Panc1 (cell line): ENCODE data around the gene LHFPL3. TPM values are rescaled to one million over a fixed set of nuclear protein-coding genes. Genes with fewer than 3 reads are reported as not detected.

ENCODE experiments used
- ATAC-seq: fragments of 200-7000 bp; cut with Tn5 transposase; 2 replicates; pipeline ENCODE4 v1.9.1; 2020; ENCODE audit warnings: mild to moderate bottlenecking, moderate library complexity
- BruUV-seq: library from RNA; stranded (reverse); fragments of 400-500 nt; replicated peaks from 2 replicates; lab custom pipeline; 2021; lab: Mats Ljungman, UMichigan
- CTCF ChIA-PET: fragments of 300-600 bp; sonication (Branson Sonifier 250); formaldehyde crosslinking; loops from one replicate; lab custom pipeline; 2022; ENCODE audit warnings: antibody characterized with exemption; lab: Charles Lee
- POLR2A ChIA-PET: fragments of 300-600 bp; sonication (Branson Sonifier 250); formaldehyde crosslinking; loops from one replicate; lab custom pipeline; 2022; ENCODE audit warnings: antibody characterized with exemption; lab: Charles Lee
- DNase-seq: peaks from one replicate; pipeline ENCODE4 v3.0.0-alpha.2; 2010; ENCODE audit warnings: low read depth, low spot score
- H3K27ac ChIP-seq: 2 replicates; pipeline ENCODE4 v1.5.1; 2011; ENCODE audit warnings: mild to moderate bottlenecking, low read length, inconsistent platforms
- H3K27me3 ChIP-seq: fragments of 200-500 bp; sonication (Bioruptor generic); 2 replicates; pipeline ENCODE4 v1.6.0; 2014; ENCODE audit warnings: low read length, inconsistent platforms; ENCODE audit not compliant: control insufficient read depth, insufficient read depth
- H3K36me3 ChIP-seq: fragments of 200-500 bp; sonication (Bioruptor generic); 2 replicates; pipeline ENCODE4 v1.5.1; 2014; ENCODE audit warnings: inconsistent platforms, mild to moderate bottlenecking, low read length, moderate library complexity; ENCODE audit not compliant: control insufficient read depth, insufficient read depth
- H3K4me1 ChIP-seq: 2 replicates; pipeline ENCODE4 v1.5.1; 2011; ENCODE audit warnings: inconsistent platforms, mild to moderate bottlenecking, low read length, moderate library complexity; ENCODE audit not compliant: control insufficient read depth, insufficient read depth
- H3K4me3 ChIP-seq, 2 experiments: 2 replicates each; pipeline ENCODE4 v1.5.1; 2011 to 2012; ENCODE audit warnings: low read depth in 2 of 2, low read length in 2 of 2, mild to moderate bottlenecking in 2 of 2, inconsistent platforms in 1 of 2, moderate library complexity in 1 of 2
- H3K9me3 ChIP-seq: fragments of 200-500 bp; sonication (Bioruptor generic); 2 replicates; pipeline ENCODE4 v1.5.1; 2014; ENCODE audit warnings: low read depth, mild to moderate bottlenecking, inconsistent platforms, low read length, moderate library complexity; ENCODE audit not compliant: control insufficient read depth, insufficient read depth
- CTCF ChIP-seq: fragments of 450-650 bp; IDR thresholded peaks from 2 replicates; pipeline ENCODE4 v1.5.1; 2017; ENCODE audit warnings: mild to moderate bottlenecking
- POLR2AphosphoS5 ChIP-seq: IDR thresholded peaks from 2 replicates; pipeline ENCODE4 v1.6.1; 2012; ENCODE audit warnings: mild to moderate bottlenecking, low read depth, low read length, moderate library complexity
- SIN3A ChIP-seq: IDR thresholded peaks from 2 replicates; pipeline ENCODE4 v1.6.1; 2012; ENCODE audit warnings: low read depth, mild to moderate bottlenecking, low read length, moderate library complexity, borderline replicate concordance; ENCODE audit not compliant: insufficient read depth
- TCF7L2 ChIP-seq: IDR thresholded peaks from 2 replicates; pipeline ENCODE4 v1.6.1; 2011; ENCODE audit warnings: mild to moderate bottlenecking, low read depth, low read length, inconsistent platforms
- in situ Hi-C: cut with HindIII; loops from 2 replicates; pipeline ENCODE4 v1.10.0; 2016; ENCODE audit warnings: low sequenced_read_pairs, low pct_unique_long_range_greater_than_20kb
- intact Hi-C: fragments of 100-400 bp; cut with micrococcal nuclease; formaldehyde crosslinking; loops from one replicate; pipeline ENCODE4 v1.10.0; 2022; ENCODE audit not compliant: unreplicated experiment
- total RNA-seq: library from RNA; stranded (reverse); gene quantifications from one replicate; pipeline ENCODE4 v1.2.1, GENCODE V29; 2021; ENCODE audit not compliant: unreplicated experiment
- TF ChIP-seq, protein P1 (sequence below), 2 experiments: IDR thresholded peaks; 2 replicates each; pipeline ENCODE4 v1.6.1; 2011 to 2012; ENCODE audit warnings: low read depth in 2 of 2, control low read depth in 1 of 2, low read length in 1 of 2, mild to moderate bottlenecking in 1 of 2, moderate library complexity in 1 of 2; ENCODE audit not compliant: insufficient read depth in 1 of 2

Gene LHFPL3
- total RNA-seq, 1 experiment from 2014 or later: not detected

GRCh38 chr7:104900525-104901239 lies 572.3 kb downstream of the LHFPL3 start:
- Histone ChIP-seq H3K9me3 (no peaks in the 10 kb centered on the region), H3K36me3 (no peaks in the 10 kb centered on the region), H3K27me3 (0 out of 2 replicates have a peak, but pooled peaks cover under 1% of the 10 kb centered on the region), H3K4me3 (no peak overlapping the region), H3K4me1 (no peaks in the 10 kb centered on the region), H3K27ac (no peak overlapping the region)
- ATAC-seq (no peak), DNase-seq (no peak)
- ChIA-PET CTCF (no interaction called here), POLR2A (no interaction called here)
- no TSS peak for BruUV-seq
- in situ Hi-C loops (no loop called here), intact Hi-C loops (no loop called here)
- TF ChIP-seq POLR2AphosphoS5 (no peak), TCF7L2 (no peak), SIN3A (no peak), CTCF (no peak)
- TF ChIP-seq, protein P1, sequence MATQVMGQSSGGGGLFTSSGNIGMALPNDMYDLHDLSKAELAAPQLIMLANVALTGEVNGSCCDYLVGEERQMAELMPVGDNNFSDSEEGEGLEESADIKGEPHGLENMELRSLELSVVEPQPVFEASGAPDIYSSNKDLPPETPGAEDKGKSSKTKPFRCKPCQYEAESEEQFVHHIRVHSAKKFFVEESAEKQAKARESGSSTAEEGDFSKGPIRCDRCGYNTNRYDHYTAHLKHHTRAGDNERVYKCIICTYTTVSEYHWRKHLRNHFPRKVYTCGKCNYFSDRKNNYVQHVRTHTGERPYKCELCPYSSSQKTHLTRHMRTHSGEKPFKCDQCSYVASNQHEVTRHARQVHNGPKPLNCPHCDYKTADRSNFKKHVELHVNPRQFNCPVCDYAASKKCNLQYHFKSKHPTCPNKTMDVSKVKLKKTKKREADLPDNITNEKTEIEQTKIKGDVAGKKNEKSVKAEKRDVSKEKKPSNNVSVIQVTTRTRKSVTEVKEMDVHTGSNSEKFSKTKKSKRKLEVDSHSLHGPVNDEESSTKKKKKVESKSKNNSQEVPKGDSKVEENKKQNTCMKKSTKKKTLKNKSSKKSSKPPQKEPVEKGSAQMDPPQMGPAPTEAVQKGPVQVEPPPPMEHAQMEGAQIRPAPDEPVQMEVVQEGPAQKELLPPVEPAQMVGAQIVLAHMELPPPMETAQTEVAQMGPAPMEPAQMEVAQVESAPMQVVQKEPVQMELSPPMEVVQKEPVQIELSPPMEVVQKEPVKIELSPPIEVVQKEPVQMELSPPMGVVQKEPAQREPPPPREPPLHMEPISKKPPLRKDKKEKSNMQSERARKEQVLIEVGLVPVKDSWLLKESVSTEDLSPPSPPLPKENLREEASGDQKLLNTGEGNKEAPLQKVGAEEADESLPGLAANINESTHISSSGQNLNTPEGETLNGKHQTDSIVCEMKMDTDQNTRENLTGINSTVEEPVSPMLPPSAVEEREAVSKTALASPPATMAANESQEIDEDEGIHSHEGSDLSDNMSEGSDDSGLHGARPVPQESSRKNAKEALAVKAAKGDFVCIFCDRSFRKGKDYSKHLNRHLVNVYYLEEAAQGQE (IDR thresholded peaks at IDR 0.05; ENCODE audit: insufficient read depth in 1 of 2, low read depth in 2 of 2, low read length in 1 of 2): no peak

DNA sequence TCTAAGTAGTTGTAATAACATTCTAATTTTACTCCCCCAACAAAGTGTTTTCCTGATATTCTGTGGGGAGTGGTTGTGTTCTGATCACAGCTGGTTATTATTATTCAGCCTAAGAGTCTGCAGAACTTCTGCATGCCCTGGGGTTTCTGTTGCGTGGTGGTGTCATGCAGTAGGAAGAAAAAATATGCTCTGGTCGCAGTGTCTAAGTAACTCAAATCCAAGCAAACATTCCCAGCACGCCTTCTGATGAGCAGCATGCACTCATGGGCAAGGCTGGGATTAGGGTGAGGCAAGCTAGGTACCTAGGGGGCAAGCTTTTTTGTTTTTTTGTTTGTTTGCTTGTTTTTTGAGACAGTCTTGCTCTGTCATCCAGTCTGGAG lies 572.8 kb downstream of the LHFPL3 start:
- Histone ChIP-seq H3K36me3 (no peaks in the 10 kb centered on the region), H3K4me1 (no peaks in the 10 kb centered on the region), H3K9me3 (no peaks in the 10 kb centered on the region), H3K27me3 (peaks cover 4% of the 10 kb centered on the region), H3K4me3 (no peak overlapping the region), H3K27ac (no peak overlapping the region)
- intact Hi-C loops (no loop called here), in situ Hi-C loops (no loop called here)
- no peak for DNase-seq
- CTCF ChIA-PET: no interaction called here
- POLR2A ChIA-PET: no interaction called here
- no peak for ATAC-seq
- TF ChIP-seq SIN3A: no peak
- TF ChIP-seq, protein P1 (IDR thresholded peaks at IDR 0.05; ENCODE audit: insufficient read depth in 1 of 2, low read depth in 2 of 2, low read length in 1 of 2): no peak
- no peak for TF ChIP-seq CTCF
- no peak for TF ChIP-seq TCF7L2
- no peak for TF ChIP-seq POLR2AphosphoS5
- no TSS peak for BruUV-seq
